ENCODE results near the gene ST6GAL1. TPM values are rescaled to one million over a fixed set of nuclear protein-coding genes. Genes with fewer than 3 reads are reported as not detected.

ST6GAL1 gene
- total RNA-seq, 1 donor: 38.8 TPM

GRCh38 chr3:187103251-187103650 lies 172.9 kb downstream of the ST6GAL1 start:
- Histone ChIP-seq H3K4me1 (ENCODE audit: insufficient read depth, low read length) (peaks cover 19% of the 10 kb centered on the region), H3K27me3 (ENCODE audit: insufficient read depth, low read length) (no peaks in the 10 kb centered on the region), H3K9me3 (ENCODE audit: low read depth, low read length) (no peaks in the 10 kb centered on the region), H3K4me3 (ENCODE audit: low read length) (no peak overlapping the region)

GRCh38 chr3:187104342-187104741 lies 174.0 kb downstream of the ST6GAL1 start:
- Histone ChIP-seq H3K9me3 (ENCODE audit: low read depth, low read length) (no peaks in the 10 kb centered on the region), H3K4me3 (ENCODE audit: low read length) (no peak overlapping the region), H3K4me1 (ENCODE audit: insufficient read depth, low read length) (peaks cover 19% of the 10 kb centered on the region), H3K27me3 (ENCODE audit: insufficient read depth, low read length) (no peaks in the 10 kb centered on the region)

GRCh38 chr3:187104933-187105332 lies 174.6 kb downstream of the ST6GAL1 start:
- H3K4me1 ChIP-seq (ENCODE audit: insufficient read depth, low read length): peaks cover 19% of the 10 kb centered on the region
- no peaks in the 10 kb centered on the region for H3K9me3 ChIP-seq (ENCODE audit: low read depth, low read length)
- H3K4me3 ChIP-seq (ENCODE audit: low read length): no peak overlapping the region
- no peaks in the 10 kb centered on the region for H3K27me3 ChIP-seq (ENCODE audit: insufficient read depth, low read length)

GRCh38 chr3:187105700-187106099 lies 175.4 kb downstream of the ST6GAL1 start:
- Histone ChIP-seq H3K27me3 (ENCODE audit: insufficient read depth, low read length) (no peaks in the 10 kb centered on the region), H3K9me3 (ENCODE audit: low read depth, low read length) (no peaks in the 10 kb centered on the region), H3K4me3 (ENCODE audit: low read length) (no peak overlapping the region), H3K4me1 (ENCODE audit: insufficient read depth, low read length) (peaks cover 19% of the 10 kb centered on the region)

- no peak overlapping the region for H3K4me3 ChIP-seq (ENCODE audit: low read length)
- H3K27me3 ChIP-seq (ENCODE audit: insufficient read depth, low read length): no peaks in the 10 kb centered on the region
- H3K9me3 ChIP-seq (ENCODE audit: low read depth, low read length): no peaks in the 10 kb centered on the region
- H3K4me1 ChIP-seq (ENCODE audit: insufficient read depth, low read length): peaks cover 4% of the 10 kb centered on the region
Measured at GRCh38 chr3:187107989-187108388, 177.7 kb downstream of the ST6GAL1 start.

GRCh38 chr3:187110156-187110555 lies 179.8 kb downstream of the ST6GAL1 start:
- Histone ChIP-seq H3K4me1 (ENCODE audit: insufficient read depth, low read length) (no peaks in the 10 kb centered on the region), H3K27me3 (ENCODE audit: insufficient read depth, low read length) (no peaks in the 10 kb centered on the region), H3K4me3 (ENCODE audit: low read length) (no peak overlapping the region), H3K9me3 (ENCODE audit: low read depth, low read length) (no peaks in the 10 kb centered on the region)

- no peaks in the 10 kb centered on the region for H3K9me3 ChIP-seq (ENCODE audit: low read depth, low read length)
- no peak overlapping the region for H3K4me3 ChIP-seq (ENCODE audit: low read length)
- H3K4me1 ChIP-seq (ENCODE audit: insufficient read depth, low read length): no peaks in the 10 kb centered on the region
- H3K27me3 ChIP-seq (ENCODE audit: insufficient read depth, low read length): no peaks in the 10 kb centered on the region
Measured at GRCh38 chr3:187112934-187113793, 182.8 kb downstream of the ST6GAL1 start.

DNA sequence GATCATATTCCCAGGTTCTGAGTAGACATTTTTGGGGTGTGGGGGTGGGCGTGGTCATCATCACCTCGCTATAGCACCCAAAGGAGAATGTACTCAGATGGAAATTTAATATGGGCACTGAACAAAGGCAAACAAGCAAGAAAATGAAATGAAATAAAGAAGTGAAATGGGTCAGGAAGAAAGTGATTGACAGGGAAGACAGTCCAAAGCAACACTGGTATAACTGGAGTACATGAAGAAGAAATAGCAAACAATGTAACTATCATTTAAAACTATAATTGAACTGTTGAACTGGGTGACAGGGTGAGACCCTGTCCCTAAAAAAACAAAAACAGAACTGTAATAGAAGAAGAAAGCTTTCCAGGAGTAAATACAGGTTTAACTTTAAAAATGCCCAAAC lies 184.2 kb downstream of the ST6GAL1 start:
- Histone ChIP-seq H3K27me3 (ENCODE audit: insufficient read depth, low read length) (no peaks in the 10 kb centered on the region), H3K9me3 (ENCODE audit: low read depth, low read length) (no peaks in the 10 kb centered on the region), H3K4me3 (ENCODE audit: low read length) (no peak overlapping the region), H3K4me1 (ENCODE audit: insufficient read depth, low read length) (no peaks in the 10 kb centered on the region)

GRCh38 chr3:187120326-187120725 lies 190.0 kb downstream of the ST6GAL1 start:
- Histone ChIP-seq H3K4me1 (ENCODE audit: insufficient read depth, low read length) (no peaks in the 10 kb centered on the region), H3K27me3 (ENCODE audit: insufficient read depth, low read length) (no peaks in the 10 kb centered on the region), H3K4me3 (ENCODE audit: low read length) (no peak overlapping the region), H3K9me3 (ENCODE audit: low read depth, low read length) (no peaks in the 10 kb centered on the region)

- H3K9me3 ChIP-seq (ENCODE audit: low read depth, low read length): no peaks in the 10 kb centered on the region
- H3K4me1 ChIP-seq (ENCODE audit: insufficient read depth, low read length): no peaks in the 10 kb centered on the region
- no peaks in the 10 kb centered on the region for H3K27me3 ChIP-seq (ENCODE audit: insufficient read depth, low read length)
- H3K4me3 ChIP-seq (ENCODE audit: low read length): no peak overlapping the region
Measured at GRCh38 chr3:187122261-187122660, 191.9 kb downstream of the ST6GAL1 start.

- Histone ChIP-seq H3K9me3 (ENCODE audit: low read depth, low read length) (no peaks in the 10 kb centered on the region), H3K4me3 (ENCODE audit: low read length) (no peak overlapping the region), H3K27me3 (ENCODE audit: insufficient read depth, low read length) (no peaks in the 10 kb centered on the region), H3K4me1 (ENCODE audit: insufficient read depth, low read length) (peaks cover 7% of the 10 kb centered on the region)
Measured at GRCh38 chr3:187125319-187126031, 195.1 kb downstream of the ST6GAL1 start.

Other genes starting within 250 kb of the ST6GAL1 start
- 0.21 TPM for gene KNG1, start 213.2 kb upstream of the ST6GAL1 start, total RNA-seq
- 1,243 TPM for gene EIF4A2, start 146.9 kb upstream of the ST6GAL1 start, total RNA-seq
- 9.3 TPM for gene RFC4, start 124.0 kb upstream of the ST6GAL1 start, total RNA-seq
- under 0.01 TPM for gene ADIPOQ, start 87.8 kb upstream of the ST6GAL1 start, total RNA-seq
- gene RPL39L, start 209.0 kb downstream of the ST6GAL1 start, total RNA-seq: 0.52 TPM

All from mononuclear cell (primary cell).